Endometrial microvascular endothelial cells (primary cell): ENCODE data around the gene MIA. TPM values are rescaled to one million over a fixed set of nuclear protein-coding genes. Genes with fewer than 3 reads are reported as not detected.
"Not testable (repeated sequence)": the region's sequence is repeated elsewhere in the genome, so short reads cannot be mapped to it uniquely, and the experiment has no call there.

ENCODE experiments used
- in situ Hi-C: cut with HindIII; loops from 2 replicates; pipeline ENCODE4 v1.10.0; 2017; ENCODE audit warnings: low sequenced_read_pairs, low pct_unique_long_range_greater_than_20kb; ENCODE audit errors: inconsistent ontology term
- total RNA-seq: library from RNA; depleted of rRNA; stranded (reverse); fragments of >200 nt; gene quantifications from one replicate; pipeline ENCODE4 v1.2.3, GENCODE V29; 2015; ENCODE audit errors: inconsistent ontology term

Gene MIA
- total RNA-seq = not detected

DNA sequence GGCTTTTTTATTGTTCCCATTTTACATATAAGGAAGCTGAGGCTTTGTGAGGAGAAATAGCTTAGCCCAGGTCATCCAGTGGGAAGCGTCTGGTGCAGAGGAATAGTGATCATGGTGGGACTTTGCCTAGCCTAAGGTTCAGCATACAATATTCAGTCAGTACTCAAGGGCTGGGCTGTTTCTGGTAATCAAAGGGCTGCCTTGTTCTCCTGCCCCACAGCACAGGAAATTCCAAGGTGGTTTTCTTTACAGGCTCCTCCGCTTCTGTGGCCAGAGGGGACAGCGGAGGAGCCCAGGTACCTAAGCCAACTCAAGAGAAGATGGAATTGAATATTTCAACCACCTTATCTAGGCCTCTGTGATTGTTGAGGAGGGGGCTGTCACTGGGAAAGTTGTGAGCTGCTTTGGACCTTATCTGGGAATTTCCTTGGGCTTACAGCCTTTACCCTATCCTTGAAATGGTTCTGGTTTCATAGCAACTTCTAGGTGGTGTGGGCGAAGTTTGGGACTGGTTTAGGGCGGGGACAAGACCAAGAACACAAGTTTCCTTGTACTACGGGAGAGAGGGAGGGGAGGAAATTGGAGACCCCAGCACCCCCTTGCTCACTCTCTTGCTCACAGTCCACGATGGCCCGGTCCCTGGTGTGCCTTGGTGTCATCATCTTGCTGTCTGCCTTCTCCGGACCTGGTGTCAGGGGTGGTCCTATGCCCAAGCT, at the start of gene MIA:
Gene MIA, plus strand, starts transcription at position 606 of the 716 bp plus-strand sequence. Its CDS starts 22 bp downstream, at position 628.
- in situ Hi-C loops = no loop called here

DNA sequence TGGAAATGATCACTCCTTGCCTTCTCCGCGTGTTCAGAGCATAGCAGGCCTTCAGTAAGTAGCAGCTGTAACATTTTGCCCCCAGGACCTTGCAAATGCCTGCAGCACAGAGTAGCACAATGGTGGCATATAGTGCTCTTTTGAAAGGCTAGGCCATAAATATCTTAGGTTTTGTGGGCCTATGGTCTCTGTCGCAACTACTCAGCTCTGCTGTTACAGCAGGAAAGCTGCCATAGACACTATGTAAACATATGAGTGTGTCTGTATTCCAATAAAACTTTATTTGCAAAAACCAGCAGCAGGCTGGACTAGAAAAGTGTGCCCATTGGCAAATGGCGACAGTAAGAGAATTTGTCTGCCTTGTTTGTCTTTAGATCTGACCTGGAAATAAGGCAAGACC, 49.0 kb upstream of the MIA start:
- in situ Hi-C loops = no loop called here

DNA sequence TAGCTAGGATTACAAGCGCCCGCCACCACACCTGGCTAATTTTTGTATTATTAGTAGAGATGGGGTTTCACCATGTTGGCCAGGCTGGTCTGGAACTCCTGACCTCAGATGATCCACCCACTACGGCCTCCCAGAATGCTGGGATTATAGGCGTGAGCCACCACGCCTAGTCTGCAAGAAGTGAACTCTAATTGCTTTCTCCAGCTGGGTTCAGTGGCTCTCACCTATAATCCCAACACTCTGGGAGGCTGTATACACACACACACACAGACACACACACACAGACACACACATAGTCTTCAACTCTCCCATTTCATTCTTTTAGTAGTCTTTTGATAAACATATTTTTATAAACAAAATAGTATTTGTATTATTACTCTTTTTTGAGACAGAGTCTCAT, 45.3 kb upstream of the MIA start:
- in situ Hi-C loops = not testable (repeated sequence)

DNA sequence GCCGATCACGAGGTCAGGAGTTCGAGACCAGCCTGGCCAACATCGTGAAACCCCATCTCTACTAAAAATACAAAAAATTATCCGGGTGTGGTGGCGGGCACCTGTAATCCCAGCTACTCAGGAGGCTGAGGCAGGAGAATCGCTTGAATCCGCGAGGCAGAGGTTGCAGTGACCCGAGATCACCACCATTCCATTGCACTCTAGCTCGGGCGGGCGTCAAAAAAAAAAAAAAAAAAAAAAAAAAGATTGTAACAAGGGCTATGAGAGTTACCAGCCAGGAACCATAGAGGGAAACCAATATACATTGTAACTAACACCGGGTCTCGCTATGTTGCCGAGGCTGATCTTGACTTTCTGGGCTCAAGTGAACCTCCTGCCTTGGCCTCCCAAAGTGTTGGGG, 43.0 kb upstream of the MIA start:
- in situ Hi-C loops = not testable (repeated sequence)

DNA sequence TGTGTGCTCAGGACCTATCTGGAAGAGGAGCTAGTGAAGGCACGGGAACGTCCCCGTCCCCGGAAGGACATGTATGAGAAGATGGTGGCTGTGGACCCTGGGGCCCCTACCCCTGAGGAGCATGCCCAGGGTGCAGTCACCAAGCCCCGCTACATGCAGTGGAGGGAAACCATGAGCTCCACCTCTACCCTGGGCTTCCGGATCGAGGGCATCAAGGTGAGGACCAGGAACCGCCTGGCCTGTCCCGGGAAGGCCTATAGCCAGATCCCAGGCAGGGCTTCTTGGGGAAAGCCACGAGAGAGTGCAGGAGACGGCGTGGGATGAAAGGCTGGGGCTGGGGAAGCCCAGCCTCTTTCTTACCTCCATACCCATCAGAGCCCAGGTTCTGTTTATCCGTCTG, 42.2 kb upstream of the MIA start:
- in situ Hi-C loops = no loop called here

DNA sequence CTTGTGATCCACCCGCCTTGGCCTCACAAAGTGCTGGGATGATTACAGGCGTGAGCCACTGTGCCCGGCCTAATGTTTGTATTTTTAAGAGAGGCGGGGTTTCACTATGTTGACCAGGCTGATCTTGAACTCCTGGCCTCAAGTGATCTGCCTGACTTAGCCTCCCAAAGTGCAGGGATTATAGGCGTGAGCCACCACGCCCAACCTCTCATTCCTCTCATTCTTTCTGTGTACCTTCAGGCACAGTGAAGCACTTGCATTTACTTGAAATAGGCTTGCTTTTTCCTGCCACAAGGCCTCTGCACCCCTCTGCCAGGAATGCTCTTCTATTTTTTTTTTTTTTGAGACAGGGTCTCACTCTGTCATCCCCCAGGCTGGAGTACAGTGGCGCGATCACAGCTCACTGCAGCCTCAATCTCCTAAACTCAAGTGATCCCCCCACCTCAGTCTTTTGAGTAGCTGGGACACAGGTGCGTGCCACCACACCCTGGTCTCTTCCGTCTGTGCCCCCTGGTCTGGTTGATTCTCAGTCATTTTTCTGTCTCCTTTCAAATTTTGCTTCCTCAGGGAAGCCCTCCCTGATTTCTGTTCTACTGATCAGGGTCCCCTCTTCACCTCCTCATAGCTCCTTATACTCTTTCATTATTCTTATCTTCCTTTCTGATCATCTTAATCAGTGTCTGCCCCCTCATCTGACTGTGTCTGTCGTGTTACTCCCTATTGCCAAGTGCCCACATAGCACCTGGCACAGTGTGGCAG, 40.1 kb upstream of the MIA start:
- in situ Hi-C loops = no loop called here

DNA sequence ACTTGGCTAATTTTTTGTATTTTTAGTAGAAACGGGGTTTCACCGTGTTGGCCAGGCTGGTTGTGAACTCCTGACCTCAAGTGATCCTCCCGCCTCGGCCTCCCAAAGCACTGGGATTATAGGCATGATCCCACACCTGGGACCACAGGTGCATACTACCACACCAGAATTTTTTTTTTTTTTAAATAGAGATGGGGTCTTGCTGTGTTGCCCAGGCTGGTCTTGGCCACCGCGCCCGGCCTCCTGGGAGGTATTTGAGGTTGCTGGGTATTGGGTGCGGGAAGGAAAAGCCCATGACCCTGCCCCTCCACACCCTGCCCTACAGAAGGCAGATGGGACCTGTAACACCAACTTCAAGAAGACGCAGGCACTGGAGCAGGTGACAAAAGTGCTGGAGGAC, 38.7 kb upstream of the MIA start:
- in situ Hi-C loops = no loop called here

DNA sequence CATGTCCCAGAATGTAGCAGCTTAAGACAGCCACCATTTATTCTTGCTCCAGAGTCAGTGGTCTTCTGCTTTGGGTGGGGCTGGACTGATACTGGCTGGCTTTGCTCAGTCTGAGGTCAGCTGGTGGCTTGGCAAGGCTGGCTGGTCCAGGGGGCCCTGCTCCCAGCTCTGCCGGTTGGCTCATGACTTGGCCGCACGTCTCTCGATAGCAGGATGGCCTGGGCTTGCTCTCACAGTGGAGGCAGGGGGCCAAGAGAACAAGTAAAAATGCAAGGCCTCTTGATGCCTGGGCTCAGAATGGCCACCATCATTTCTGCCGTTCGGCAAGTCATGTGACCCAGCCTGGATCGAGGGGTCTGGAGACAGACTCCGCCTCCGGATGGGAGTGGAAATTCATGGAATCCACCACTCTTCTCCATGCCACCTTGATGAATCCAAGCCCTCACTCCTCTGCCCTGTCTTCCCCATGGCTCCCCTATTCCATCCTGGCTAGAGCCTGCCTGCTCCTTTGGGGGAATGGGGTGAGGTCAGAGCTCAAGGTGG, 38.1 kb upstream of the MIA start:
- in situ Hi-C loops = no loop called here

DNA sequence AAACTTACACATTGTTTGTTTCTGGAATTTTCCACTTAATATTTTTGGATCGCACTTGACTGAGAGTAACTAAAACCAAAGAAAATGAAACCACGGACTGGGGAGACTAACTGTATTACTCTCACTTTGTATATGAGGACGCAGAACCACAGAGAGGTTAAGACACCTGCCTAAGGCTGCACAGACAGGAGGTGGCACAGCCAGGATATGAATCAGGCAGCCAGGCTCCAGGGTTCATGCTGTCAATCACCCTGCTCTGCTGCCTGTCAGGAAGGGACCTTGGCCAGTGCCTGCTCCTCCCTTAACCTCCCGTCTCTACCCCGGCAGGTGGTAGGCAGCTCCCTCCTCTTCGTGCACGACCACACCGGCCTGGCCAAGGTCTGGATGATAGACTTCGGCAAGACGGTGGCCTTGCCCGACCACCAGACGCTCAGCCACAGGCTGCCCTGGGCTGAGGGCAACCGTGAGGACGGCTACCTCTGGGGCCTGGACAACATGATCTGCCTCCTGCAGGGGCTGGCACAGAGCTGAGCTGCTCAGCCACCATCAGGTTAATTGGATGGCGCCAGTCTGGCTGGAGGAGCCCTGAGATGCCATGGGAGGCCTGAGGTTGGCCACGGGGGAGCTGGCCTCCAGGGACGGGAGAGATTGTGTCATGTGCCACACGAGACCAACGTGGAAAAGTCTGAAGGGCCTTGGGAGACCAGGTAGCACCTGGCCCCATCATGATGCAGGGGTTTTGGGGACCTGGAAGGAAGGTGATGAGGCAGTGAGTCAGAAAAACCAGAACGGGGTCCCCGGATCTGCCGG, 36.1 kb upstream of the MIA start:
- in situ Hi-C loops = no loop called here

DNA sequence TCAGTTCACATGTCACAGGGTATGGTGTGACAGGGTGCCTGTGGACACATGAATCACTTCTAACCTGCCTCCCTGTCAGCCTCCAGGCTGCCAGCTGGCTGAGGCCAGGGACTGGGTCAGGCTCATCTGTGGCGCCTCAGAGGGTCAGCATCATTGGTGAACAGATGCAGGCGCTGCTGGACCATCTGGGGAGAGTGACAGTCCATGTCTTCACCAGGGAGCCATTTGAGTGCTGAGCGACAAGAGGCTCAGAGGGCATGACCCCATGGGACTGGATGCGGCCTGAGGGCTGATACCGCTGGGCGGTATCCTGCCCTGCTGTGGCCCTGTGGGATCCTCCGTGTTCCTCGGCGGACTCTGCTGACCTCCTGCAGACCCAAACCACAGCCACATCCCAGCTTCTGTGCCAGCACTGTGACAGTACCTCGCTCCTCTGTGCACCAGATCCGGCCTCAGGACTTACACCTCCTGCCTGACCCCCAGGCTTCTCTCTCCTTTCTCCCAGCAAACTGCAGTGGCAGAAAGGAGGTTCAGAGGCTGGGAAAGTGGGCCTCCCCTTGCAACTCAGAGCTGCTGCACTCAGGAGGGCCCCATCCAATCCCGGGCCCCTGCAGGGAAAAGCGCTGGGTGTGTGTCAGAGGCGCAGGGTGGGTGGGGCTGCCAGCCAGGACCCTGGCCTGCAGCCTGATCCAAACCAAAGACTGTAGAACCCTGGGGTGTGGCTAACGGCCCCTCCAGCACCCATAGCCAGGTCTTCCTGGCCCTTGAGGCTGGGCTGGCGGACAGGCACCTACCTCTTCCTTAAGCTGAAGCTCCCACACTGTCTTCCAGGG, 35.2 kb upstream of the MIA start:
- in situ Hi-C loops = no loop called here

DNA sequence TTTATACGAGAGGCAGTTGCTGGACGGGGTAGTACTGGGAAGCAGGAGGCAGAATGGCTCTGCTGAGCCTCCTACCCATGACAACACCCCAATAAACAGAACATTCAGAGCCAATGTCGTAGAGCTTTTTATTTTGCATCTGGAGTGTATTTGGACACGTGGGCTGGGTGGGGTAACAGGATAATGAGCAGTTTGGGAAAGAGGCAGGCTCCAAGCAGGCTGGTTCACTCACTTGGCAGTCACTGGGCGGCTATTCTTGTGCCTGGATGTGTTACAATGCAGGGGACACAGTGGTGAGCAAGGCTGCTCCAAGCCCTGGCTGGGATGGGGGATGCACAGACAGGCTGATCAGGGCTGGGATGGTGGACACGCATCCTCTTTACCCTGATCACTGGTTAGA, 34.6 kb upstream of the MIA start:
- in situ Hi-C loops = no loop called here

DNA sequence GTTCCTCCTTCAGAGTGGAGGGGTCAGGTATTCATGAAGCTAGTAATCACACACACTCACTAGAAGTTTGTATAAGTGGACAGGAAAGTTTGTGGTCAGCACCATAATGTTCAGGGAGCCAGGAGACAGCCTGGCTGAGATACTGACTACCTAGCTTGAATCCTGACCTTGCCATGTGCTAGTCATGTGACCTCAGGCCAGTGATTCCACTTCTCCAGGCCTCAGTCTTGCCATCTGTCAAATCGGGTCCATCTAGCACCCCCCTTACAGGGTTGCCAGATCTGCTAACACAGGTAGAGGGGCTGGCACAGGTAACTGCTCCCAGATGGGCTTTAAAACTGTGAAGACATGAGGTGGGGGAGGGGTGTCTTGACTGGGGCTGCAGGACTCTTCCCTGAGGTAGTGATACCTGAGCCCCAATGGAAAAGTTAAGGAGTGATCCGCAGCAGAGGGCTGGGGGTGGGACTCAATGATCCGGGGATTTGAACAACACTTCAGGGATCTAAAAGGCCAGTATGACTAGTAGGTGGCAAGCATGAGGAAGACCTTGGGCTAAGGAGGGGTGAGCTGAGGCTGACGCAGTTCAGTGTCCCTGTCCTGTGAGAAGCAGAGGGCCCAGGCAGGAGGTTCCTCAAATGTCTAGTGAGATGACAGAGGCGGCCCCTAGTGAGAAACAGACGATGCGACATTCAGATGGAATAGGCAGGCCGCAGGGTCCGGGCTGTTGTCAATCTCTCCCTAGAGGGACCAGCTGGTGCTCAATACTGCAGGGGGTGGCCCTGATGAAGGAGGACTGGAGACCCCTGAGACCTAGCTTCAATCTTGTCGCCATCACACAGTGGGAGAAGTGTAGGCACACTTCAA, 33.6 kb upstream of the MIA start:
- in situ Hi-C loops = no loop called here

DNA sequence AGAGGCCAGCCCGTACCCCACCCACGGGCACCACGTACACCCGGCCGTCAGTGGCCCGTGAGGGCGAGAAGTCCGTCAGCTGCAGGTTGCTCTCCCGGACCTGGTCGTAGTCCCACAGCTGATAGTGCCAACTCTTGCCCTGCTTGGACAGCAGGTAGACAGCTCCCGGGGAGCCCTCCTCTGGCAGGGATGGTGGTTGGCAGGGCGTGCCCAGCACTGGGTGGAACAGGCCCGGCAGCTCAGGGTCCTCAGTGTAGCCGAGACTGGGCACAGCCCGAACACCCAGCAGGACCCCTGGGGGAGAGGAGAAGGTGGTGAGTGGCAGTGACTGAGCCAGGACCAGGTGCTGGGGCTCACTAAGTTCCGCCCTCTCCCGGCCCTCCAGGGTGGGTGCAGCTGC, 32.8 kb upstream of the MIA start:
- in situ Hi-C loops = no loop called here

DNA sequence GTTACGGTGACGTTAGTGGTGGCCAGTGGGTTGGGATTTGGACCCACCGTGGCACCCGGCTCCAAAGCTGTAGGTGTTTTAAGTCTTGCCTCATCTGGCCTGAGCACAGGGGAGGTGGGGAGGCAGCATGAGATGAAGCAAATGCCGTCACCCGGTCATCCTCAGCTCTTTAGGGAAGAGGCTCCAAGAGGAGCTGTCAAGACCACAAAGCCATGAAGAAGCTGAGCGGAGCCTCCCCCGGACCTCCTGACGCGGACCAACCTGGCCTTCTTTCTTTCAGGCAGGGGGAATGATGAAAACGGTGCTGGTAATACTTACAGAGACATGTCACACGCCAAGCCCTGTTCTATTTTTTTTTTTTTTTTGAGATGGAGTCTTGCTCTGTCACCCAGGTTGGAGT, 32.4 kb upstream of the MIA start:
- in situ Hi-C loops = no loop called here

DNA sequence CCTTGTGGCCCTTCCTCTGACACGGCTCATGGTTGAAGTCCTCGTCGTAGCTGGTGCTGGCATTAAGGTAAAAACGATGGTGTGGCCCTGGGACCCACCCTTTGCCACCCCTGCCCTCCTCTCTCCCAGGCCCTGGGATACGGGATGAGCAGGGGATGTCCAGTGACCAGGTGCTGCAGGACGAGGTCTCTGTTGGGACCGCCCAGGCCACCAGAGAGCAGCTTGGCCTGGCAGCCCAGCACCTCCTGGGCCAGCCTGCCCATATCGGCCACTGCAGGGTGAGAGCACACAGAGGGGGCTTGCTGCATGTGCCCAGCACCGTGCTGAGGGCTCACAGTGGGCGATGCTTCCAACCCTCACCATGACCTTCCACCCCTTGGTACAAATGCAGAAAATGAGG, 31.4 kb upstream of the MIA start:
- in situ Hi-C loops = no loop called here

DNA sequence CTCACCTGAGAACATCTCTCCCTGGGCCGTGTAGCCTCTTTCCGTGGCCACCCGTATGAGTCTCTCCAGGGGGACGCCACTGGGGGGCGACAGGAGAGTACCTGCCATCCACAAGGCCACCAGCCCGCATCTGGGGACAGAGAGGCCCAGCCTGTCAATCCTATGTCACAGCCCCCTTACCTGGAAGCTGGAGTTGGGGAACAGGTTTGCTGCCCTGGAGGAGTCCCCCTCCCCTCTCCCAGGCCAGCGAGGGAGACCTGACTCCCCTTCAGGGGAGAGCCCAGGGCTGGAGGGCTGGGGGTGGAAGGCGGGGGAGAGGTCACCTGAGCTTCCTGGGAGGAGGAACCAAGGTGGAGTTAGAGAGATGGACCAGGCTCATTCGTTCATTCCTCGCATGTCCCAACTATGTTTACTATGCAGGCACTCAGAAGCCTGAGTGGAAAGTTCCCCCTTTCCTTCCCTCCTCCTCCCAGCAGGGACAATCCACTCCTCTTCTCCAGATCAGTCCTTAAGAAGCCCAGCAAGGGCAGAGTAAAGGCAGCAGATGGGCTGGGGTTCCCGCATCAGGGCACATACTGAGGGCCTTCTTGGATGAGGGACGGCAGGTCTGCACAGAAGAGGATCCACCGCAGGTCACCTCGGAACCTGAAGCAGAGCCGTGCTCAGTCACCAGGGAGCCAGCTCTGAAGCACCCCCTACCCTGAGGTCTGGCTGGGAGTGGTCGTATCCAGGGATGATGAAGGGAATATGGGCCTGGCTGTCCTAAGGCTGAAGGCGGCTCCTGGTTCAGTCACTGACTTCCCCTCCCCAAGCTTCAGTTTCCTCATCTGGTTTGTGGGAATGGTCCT, 30.5 kb upstream of the MIA start:
- in situ Hi-C loops = no loop called here

DNA sequence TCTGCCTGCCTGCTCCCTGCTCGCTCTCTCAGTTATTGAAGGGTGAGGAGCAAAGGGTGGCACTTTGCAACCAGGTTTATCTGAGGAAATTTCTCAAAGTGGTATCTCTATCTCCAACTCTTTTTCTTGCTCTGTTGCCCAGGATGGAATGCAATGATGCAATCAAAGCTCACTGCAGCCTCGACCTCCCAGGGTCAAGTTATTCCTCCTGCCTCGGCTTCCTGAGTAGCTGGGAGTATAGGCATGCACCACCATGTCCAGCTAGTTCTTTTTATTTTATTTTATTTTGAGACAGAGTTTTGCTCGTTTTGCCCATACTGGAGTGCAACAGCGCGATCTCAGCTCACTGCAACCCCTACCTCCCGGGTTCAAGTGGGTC, 29.9 kb upstream of the MIA start:
- in situ Hi-C loops = no loop called here
